Keratinocyte (primary cell): ENCODE data around the gene UBAC2.

Experiments
- EZH2 ChIP-seq: IDR thresholded peaks from one replicate; pipeline ENCODE4 v1.6.1; 2012; ENCODE audit warnings: inconsistent platforms, mild to moderate bottlenecking, low read length, moderate library complexity
- TF ChIP-seq, protein P1 (sequence below), 3 experiments: IDR thresholded peaks in 1 of 3; conservative IDR thresholded peaks in 1 of 3; optimal IDR thresholded peaks in 1 of 3; 2 replicates in 2 of 3; 3 replicates in 1 of 3; pipeline versions ENCODE3 to v1.5.1; 2011; ENCODE audit warnings: low read length in 3 of 3, mild to moderate bottlenecking in 3 of 3, moderate library complexity in 2 of 3, control low read depth in 1 of 3, inconsistent platforms in 1 of 3; ENCODE audit not compliant: insufficient read depth in 2 of 3; ENCODE audit errors: extremely low read depth in 1 of 3

DNA sequence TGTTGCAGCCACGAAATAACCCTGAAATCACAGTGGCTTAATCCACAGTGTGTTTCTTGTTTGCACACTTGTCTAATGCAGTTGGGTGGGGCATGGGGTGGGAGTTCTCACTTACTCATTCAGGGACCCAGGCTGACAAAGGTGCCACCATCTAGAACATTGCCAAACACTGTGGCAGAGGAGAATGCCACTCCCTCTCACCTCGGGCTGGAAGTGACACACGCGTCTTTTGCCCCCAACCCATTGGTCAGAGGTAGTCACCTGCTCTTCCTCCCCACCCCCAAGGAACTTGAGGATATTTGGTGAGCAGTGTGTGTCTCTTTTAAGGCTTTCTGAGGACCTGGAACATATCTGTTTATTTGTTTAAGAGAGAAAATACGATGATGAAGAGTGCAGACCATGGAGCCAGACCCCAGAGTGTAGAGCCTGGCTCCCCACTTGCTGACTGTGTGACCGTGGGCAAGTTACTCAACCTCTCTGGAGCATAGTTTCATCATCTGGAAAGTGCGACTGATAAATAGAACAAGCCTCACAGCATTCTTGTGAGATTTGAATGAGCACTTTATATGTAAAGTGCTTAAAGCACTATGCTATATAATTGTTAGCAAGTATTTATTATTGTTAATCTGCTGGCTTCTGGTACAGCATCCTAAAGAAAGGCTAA is 89.2 kb downstream of the UBAC2 start:
- TF ChIP-seq, protein P1, sequence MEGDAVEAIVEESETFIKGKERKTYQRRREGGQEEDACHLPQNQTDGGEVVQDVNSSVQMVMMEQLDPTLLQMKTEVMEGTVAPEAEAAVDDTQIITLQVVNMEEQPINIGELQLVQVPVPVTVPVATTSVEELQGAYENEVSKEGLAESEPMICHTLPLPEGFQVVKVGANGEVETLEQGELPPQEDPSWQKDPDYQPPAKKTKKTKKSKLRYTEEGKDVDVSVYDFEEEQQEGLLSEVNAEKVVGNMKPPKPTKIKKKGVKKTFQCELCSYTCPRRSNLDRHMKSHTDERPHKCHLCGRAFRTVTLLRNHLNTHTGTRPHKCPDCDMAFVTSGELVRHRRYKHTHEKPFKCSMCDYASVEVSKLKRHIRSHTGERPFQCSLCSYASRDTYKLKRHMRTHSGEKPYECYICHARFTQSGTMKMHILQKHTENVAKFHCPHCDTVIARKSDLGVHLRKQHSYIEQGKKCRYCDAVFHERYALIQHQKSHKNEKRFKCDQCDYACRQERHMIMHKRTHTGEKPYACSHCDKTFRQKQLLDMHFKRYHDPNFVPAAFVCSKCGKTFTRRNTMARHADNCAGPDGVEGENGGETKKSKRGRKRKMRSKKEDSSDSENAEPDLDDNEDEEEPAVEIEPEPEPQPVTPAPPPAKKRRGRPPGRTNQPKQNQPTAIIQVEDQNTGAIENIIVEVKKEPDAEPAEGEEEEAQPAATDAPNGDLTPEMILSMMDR (optimal IDR thresholded peaks at IDR 0.05 in 1 of 3, IDR thresholded peaks at IDR 0.05 in 1 of 3, conservative IDR thresholded peaks at IDR 0.05 in 1 of 3; ENCODE audit: extremely low read depth in 1 of 3, insufficient read depth in 2 of 3, low read length in 3 of 3), result no peak
- TF ChIP-seq EZH2, result no peak
